ENCODE measurements around the gene PACSIN1.

The PACSIN1 gene

DNA sequence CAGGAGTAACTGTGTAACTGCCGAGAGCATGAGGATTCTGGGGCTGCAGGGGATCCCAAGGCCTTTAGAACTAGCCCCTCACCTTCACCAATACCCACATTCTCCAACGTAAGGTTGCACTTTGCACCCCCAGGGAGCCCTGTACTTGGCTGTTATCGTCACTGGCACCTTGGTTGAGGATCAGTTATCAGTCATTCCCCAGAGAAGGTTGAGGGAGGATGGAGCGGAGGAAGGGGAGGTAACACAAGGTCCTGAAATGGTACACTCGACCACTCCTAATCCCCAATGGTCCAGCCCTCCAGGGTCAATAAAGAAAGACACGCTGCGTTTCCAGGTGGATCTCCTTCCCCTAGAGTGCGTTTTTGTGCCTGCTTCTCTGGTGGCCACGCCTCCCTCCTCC lies 91.4 kb downstream of the PACSIN1 start:
- no peak for DNase-seq (ENCODE audit: low spot score)
- in situ Hi-C loops (cut with MboI; ENCODE audit: low pct_unique_long_range_greater_than_20kb, low sequenced_read_pairs, unreplicated experiment), result no loop called here

DNA sequence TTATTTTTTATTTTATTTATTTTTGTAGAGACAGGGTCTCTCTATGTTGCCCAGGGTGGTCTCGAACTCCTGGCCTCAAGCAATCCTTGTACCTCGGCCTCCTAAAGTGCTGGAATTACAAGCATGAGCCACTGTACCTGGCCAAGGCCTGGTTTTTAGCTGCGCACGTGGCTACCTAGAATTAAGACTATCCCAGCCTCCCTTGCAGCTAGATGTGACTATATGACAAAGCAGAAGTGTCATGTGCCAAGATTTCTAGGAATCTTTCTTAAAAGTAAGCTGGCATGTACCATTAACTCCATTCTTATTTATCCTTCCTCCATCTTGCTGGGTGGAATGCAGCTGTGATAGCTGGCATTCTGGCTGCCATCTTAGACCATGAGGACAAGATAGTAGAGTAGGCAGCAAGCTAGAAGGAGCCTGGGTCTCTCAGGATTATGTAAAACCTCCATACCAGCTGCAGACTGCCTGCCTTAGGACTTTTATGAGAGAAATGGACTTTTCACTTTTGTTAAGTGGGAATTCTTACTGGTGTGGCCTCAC lies 92.4 kb downstream of the PACSIN1 start:
- no peak for DNase-seq (ENCODE audit: low spot score)
- in situ Hi-C loops (cut with MboI; ENCODE audit: low pct_unique_long_range_greater_than_20kb, low sequenced_read_pairs, unreplicated experiment), result no loop called here
- TF ChIP-seq, protein P1, sequence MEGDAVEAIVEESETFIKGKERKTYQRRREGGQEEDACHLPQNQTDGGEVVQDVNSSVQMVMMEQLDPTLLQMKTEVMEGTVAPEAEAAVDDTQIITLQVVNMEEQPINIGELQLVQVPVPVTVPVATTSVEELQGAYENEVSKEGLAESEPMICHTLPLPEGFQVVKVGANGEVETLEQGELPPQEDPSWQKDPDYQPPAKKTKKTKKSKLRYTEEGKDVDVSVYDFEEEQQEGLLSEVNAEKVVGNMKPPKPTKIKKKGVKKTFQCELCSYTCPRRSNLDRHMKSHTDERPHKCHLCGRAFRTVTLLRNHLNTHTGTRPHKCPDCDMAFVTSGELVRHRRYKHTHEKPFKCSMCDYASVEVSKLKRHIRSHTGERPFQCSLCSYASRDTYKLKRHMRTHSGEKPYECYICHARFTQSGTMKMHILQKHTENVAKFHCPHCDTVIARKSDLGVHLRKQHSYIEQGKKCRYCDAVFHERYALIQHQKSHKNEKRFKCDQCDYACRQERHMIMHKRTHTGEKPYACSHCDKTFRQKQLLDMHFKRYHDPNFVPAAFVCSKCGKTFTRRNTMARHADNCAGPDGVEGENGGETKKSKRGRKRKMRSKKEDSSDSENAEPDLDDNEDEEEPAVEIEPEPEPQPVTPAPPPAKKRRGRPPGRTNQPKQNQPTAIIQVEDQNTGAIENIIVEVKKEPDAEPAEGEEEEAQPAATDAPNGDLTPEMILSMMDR (IDR thresholded peaks at IDR 0.05; ENCODE audit: extremely low read depth, insufficient read depth, missing control alignments), result no peak

More for the DNA sequence above, 91.4 kb downstream of the PACSIN1 start:
- TF ChIP-seq, protein P1 (IDR thresholded peaks at IDR 0.05; ENCODE audit: extremely low read depth, insufficient read depth, missing control alignments), result no peak

DNA sequence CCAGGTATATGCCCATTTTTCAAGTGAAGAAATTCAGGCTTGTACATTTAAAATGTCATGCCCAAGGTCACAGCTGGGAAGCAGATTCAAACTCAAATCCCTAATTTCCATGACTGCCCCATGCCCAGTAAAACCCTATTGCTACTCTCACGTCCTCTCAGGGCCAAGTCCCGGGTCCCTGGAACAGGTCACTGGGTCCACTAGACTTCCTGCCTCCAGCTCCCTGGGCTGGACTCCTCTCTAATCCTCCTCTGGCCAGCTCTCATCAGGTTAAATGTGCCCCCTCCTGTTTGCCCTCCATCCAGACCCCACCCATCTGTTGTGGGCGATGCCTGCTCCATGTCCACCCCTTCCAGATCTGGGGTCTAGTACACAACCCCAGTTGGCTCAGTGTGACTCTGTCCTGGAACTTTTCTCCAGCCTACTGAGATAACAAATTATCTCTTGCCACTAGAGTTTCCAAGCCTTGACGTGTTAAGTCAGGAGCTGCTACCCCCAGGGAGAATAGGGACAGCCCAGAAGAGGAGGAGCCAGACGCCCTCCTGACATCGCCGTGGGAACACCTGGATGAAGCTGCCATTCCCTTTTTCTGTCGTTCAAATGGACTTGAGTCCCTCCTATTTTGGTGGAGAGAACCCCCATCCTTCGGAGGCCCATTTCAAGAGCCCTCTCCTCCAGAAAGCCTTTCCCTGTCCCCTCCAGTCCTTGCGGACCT lies 93.9 kb downstream of the PACSIN1 start:
- in situ Hi-C loops (cut with MboI; ENCODE audit: low pct_unique_long_range_greater_than_20kb, low sequenced_read_pairs, unreplicated experiment), result no loop called here
- TF ChIP-seq, protein P1 (IDR thresholded peaks at IDR 0.05; ENCODE audit: extremely low read depth, insufficient read depth, missing control alignments), result no peak
- DNase-seq (ENCODE audit: low spot score), result no peak

DNA sequence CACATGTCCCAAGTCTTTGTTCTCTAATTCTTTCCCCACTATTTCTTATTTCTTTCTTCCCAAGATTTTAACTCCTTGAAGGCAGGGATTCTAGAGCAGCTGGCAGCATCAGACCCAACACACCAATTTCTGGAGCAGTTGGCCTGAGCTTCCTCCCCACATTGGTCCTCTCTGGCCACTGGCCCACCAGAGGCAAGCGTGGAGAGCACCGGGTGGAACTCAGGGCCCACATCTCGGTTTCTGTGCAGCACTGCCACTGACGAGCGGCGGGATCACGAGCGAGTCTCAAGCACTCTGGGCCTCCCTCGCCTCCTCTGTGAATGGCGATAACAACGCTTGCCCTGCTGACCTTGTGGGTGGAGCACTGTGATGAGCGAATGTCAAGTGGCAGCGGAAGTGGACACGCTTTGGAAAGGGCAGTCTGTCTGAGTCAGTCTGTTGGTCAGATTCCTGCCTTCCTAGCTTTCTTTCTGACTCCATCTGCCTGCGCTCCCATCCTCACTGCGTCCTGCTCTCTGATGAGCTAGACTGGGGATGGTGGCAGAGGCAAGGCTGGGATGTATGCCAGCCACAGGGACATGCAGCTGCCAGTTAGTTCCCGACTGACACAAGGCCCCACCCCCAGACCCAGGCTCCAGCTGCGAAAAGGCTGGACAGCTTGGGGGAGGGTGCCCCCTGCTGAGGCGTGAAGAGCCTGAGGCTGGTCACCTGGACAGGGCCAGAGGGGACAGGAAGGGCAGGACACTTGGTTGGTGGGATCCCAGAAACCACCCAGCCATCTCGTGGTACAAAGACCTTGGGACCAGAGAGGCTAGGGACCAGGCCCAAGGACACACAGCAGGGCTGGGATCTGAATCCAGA lies 94.7 kb downstream of the PACSIN1 start:
- TF ChIP-seq, protein P1 (IDR thresholded peaks at IDR 0.05; ENCODE audit: extremely low read depth, insufficient read depth, missing control alignments), result peak; percentile 16
- DNase-seq (ENCODE audit: low spot score), result no peak
- in situ Hi-C loops (cut with MboI; ENCODE audit: low pct_unique_long_range_greater_than_20kb, low sequenced_read_pairs, unreplicated experiment), result no loop called here

DNA sequence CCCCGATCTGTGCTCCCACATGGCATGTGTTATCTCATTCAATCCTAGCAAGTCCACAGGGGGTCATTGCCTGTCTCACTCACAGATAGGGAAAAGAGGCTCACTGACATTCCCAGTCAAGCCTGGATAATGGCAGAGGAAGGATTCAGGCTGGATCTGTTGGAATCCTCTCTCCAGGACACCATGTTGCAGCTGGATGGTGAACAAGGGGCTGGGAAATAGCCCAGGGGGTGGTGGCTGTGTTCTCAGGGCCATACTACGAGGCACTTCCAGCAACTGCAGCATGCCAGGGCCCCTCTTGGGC lies 95.3 kb downstream of the PACSIN1 start:
- TF ChIP-seq, protein P1 (IDR thresholded peaks at IDR 0.05; ENCODE audit: extremely low read depth, insufficient read depth, missing control alignments), result no peak
- in situ Hi-C loops (cut with MboI; ENCODE audit: low pct_unique_long_range_greater_than_20kb, low sequenced_read_pairs, unreplicated experiment), result no loop called here
- DNase-seq (ENCODE audit: low spot score), result no peak

DNA sequence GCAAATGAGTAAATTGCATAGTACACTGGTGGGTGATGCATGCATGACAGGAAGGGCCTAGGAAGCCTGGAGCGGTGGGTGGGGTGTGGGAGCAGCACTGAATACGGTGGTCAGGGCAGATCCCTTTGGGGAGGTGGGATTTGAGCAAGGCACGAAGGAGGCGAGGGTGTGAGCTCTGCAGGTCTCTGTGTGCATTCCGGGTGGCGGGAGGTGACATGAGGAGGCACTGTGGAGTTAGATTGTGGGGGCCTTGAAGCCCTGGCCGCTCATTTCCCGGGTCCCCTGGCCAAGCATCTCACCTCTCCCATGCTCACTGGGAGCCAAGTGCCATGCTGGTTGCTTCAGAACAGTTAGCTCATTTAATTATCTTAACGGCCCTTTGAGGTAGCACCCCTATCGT lies 96.5 kb downstream of the PACSIN1 start:
- TF ChIP-seq, protein P1 (IDR thresholded peaks at IDR 0.05; ENCODE audit: extremely low read depth, insufficient read depth, missing control alignments), result no peak
- in situ Hi-C loops (cut with MboI; ENCODE audit: low pct_unique_long_range_greater_than_20kb, low sequenced_read_pairs, unreplicated experiment), result no loop called here
- no peak for DNase-seq (ENCODE audit: low spot score)

Measured in GM13977 (cell line).